GM19468 (cell line): ENCODE data around the gene BACH2.
"Not testable (repeated sequence)": the region's sequence is repeated elsewhere in the genome, so short reads cannot be mapped to it uniquely, and the experiment has no call there.

Experiments used
- ATAC-seq: cut with Tn5 transposase; IDR thresholded peaks from one replicate; pipeline ENCODE4 v1.9.1; 2021; ENCODE audit warnings: mild to moderate bottlenecking, moderate library complexity, moderate number of reproducible peaks; ENCODE audit not compliant: unreplicated experiment; ENCODE audit errors: extremely low read depth

The BACH2 gene

GRCh38 chr6:89936177-89936576, 360.5 kb downstream of the BACH2 start:
- no peak for ATAC-seq

DNA sequence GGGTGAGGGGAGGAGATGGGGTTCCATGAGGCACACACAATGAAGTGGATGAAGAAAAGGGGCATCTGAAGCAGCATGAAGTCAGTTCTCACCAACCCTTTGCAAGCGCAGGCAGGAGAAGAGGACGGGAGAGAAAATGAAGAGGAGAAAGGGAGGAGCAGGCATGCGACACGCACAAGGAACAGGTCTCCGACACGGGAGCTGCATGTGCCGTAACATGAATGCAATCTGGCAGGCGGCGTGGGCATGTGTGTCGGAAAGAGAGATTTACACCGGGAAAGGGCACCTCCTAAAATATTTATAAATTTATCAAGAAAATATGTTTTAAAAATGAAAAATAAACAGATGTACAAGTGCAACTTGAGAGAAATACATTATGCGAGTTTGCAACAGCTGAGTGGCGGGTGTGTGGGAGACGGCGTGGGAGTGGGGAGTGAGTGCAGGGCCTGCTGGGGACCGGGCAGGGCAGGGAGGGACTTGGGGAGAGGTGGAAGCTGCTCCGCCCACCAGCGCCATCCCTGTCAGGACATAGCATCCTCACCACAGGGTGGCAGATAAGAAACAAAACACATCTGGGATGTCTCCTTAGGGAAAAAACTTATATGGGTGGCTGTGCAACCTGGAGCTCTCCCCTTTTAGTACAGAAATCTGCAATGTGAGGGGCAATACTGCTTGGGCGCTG, 361.8 kb downstream of the BACH2 start:
- ATAC-seq: no peak

DNA sequence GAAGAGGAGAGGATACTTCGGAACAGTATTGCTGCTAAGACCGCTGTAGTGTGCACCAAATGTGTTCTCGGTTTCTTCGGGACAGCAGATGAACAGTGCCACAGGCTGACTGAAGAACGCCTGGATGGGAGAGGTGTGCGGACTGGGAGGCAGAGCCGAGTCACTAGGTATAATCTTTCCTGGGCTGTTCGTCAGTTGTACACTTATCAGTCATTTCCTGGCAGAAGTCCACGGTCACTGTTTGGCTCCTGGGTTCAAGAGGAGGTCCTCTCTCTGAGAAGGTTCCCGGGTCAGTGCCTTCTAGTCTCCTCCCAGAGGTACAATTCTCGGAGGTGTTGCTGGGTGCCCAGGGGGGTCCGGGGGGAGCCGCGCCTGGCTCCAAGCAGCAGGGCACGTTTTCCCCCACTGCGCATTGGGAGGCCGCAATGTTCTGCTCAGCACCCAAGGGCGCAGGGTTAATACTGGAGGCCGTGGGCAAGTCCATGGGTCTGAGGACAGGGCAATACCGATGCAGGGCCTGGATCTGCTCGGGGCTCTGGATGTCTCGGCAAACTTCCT, 364.3 kb downstream of the BACH2 start:
- ATAC-seq: no peak

- ATAC-seq: no peak
Observed at GRCh38 chr6:89930789-89931188, 365.9 kb downstream of the BACH2 start.

GRCh38 chr6:89928604-89929003, 368.0 kb downstream of the BACH2 start:
- ATAC-seq: no peak

- no peak for ATAC-seq
Observed at GRCh38 chr6:89927791-89928550, 368.7 kb downstream of the BACH2 start.

DNA sequence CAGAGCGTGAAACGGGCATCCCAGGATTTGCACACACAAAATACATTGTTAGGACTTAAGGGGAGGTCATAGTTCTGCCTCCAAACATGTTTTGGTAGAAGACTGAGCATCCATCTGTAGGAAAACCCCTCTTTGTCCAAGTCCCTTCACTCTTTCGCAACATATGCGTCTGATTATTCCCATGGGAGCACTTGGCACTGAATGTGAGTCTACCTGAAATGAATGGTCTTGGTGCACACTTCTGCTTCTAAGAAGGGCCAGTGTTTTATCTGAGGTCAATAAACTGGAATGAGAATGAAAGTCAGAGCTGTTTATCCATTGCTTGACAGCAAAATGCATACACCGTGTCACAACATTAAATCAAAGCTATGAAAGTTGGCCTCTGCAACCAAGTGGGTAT, 369.4 kb downstream of the BACH2 start:
- no peak for ATAC-seq

GRCh38 chr6:89925826-89926225, 370.8 kb downstream of the BACH2 start:
- ATAC-seq: no peak

GRCh38 chr6:89924231-89924630, 372.4 kb downstream of the BACH2 start:
- no peak for ATAC-seq

DNA sequence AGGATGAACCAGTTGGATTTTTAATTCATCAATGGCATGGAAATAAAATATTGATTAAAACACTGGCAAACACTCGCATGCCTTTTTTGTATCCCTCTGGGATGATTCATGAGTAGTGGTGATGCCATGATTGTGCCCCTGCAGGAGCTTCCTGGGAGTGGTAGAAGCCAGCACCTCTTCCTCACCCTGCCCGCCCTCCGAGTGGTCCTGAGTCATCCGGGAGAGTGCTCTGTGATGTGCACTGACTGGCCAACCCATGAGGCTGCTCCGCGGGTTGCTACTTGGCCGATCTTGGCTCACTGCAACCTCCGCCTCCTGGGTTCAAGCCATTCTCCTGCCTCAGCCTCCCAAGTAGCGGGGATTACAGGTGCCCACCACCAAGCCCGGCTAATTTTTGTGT, 375.0 kb downstream of the BACH2 start:
- ATAC-seq: no peak

- ATAC-seq: no peak
Observed at GRCh38 chr6:89921197-89921596, 375.4 kb downstream of the BACH2 start.

GRCh38 chr6:89917801-89918366, 378.8 kb downstream of the BACH2 start:
- no peak for ATAC-seq

DNA sequence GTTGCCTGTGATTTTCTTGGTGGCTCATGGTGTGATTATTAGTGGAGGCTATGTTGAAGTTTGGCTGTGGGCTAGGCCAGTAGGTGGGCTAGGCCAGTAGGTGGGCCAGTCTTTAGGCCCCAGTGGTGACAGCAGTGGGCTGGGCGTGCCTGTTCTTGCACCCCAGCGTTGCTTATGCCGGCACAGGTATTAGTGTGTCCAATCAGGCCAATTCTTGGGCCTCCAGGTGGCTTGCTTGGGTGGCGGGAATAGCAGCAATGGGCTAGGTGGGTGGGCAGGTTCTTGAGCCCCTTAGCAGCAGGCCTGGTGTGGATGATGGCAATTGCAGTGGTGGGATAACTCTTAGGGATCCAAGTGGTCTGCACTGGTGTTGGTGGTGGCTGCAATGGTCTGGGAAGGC, 379.4 kb downstream of the BACH2 start:
- ATAC-seq: no peak

- no peak for ATAC-seq
Observed at GRCh38 chr6:89916136-89916920, 380.3 kb downstream of the BACH2 start.

GRCh38 chr6:89910902-89911240, 385.8 kb downstream of the BACH2 start:
- no peak for ATAC-seq

DNA sequence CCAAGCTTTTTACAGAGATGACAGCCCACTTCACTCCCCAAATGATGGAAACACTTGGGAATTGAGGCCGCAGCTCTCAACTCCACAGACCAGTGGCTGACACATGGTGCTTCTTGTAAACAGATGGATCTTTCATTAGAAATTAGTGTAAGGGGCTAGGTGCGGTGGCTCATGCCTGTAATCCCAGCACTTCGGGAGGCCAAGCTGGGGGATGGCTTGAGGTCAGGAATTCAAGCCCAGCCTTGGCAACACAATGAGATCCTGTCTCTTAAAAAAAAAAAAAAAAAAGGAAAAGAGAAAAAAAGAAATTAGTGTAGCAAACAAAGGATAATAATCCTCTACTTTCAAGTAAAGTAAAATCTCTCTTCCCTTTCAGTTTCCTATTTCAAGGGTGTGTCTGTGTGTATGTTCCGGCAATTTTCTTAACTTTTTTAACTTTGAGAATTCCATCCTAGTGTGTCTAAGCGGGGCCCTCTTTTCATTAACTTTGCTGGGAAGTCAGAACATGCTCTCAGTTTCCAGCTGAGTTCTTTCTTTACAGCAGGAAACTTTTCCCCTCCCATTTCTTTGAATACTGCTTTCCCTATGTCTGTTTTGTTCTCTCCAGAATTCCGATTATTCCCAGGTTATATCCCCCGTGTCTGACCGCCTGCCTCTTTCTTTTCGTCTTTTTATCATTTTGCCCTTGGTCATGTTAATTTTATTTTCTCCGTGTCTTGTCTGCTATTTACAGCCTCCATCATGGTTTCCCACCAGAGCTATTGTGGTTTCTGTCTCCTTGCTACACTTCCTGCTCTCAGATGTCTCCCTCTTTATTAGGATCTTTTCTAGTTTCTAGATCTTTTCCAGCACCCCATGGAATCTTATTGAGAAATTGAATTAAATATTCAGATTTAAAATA, 386.4 kb downstream of the BACH2 start:
- not testable (repeated sequence) for ATAC-seq

DNA sequence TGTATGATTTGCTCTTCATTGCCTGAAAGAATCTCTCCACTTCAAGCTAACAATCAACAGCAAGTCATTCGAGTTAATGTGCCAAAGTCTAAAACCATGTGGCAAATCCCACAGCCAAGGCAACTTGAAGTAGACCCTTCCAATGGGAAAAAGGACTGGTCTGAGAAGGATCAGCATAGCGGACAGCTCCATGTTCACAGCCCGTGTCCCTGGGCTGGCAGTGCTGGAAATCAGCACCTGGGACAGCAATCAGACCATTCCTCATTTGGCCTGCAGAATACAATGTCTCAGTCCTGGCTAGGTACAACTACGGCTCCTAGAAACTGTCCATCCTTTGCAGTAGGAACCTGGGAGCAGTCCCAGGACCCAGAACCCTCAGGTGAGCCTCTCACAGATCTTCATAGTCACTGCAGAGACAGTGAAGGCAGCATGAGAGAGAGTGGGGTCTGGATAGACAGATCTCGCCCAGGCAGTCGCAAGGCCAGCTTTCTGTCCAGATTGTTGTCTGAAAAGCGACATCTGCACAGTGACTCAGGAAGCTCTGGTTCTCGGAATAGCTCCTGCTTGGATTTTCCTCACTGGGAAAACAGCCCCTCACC, 401.3 kb downstream of the BACH2 start:
- ATAC-seq: no peak

DNA sequence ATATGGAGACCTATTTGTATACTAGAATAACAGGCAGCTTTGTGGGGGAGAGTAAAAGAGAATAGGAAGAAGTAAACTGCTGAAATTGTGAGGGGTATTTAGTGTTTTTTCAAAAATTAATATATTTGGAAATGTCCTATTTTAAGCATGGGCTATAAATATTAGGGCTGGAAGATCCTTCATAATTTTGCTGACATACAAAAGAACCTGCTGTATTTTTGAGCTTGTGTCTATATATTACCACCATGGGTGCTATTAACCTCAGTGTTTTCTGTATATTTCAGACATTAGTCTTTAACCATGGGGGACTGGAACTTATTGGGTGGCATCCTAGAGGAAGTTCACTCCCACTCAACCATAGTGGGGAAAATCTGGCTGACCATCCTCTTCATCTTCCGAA, 402.5 kb downstream of the BACH2 start, which contains the start of gene GJA10:
TSS of gene GJA10 (plus strand) at position 301 of the 400 bp plus-strand sequence. CDS start at position 301, 0 bp downstream.
- ATAC-seq: no peak

DNA sequence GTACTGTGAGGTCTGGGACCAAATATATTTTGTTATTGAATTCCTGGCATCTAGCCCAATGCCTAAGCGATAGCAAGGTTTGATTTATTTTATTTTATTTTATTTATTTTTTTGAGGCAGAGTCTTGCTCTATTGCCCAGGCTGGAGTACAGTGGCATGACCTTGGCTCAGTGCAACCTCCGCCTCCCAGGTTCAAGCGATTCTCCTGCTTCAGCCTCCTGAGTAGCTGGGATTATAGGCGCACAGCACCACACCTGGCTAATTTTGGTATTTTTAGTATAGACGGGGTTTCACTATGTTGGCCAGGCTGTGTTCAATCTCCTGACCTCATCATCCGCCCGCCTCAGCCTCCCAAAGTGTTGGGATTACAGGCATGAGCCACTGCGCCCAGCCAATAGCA, 404.1 kb downstream of the BACH2 start:
- not testable (repeated sequence) for ATAC-seq
